Neural progenitor cell (in vitro differentiated cells): ENCODE results near the gene USF2.

ENCODE experiments used
- EZH2phosphoT487 ChIP-seq: fragments of 200-600 bp; sonication (generic); IDR thresholded peaks from 2 replicates; pipeline ENCODE4 v1.6.1; 2017; ENCODE audit warnings: antibody characterized with exemption
- TF ChIP-seq, protein P1 (sequence below): fragments of 200-600 bp; sonication (generic); IDR thresholded peaks from 2 replicates; pipeline ENCODE4 v1.5.1; 2017; ENCODE audit warnings: antibody characterized with exemption, mild to moderate bottlenecking

DNA sequence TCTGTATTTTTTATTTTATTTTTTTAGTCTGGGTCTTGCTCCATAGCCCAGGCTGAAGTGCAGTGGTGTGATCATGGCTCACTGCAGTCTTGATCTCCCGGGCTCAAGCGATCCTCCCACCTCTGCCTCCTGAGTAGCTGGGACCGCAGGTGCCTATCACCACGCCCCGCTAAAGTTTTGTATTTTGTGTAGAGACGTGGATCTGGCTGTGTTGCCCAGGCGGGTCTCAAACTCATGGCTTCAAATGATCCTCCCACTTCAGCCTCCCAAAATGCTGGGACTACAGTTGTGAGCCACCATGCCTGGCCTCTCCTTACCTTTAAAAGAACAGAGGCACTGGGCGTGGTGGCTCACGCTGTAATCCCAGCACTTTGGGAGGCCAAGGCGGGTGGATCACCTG, 19.0 kb downstream of the USF2 start:
- TF ChIP-seq EZH2phosphoT487, result no peak
- TF ChIP-seq, protein P1, sequence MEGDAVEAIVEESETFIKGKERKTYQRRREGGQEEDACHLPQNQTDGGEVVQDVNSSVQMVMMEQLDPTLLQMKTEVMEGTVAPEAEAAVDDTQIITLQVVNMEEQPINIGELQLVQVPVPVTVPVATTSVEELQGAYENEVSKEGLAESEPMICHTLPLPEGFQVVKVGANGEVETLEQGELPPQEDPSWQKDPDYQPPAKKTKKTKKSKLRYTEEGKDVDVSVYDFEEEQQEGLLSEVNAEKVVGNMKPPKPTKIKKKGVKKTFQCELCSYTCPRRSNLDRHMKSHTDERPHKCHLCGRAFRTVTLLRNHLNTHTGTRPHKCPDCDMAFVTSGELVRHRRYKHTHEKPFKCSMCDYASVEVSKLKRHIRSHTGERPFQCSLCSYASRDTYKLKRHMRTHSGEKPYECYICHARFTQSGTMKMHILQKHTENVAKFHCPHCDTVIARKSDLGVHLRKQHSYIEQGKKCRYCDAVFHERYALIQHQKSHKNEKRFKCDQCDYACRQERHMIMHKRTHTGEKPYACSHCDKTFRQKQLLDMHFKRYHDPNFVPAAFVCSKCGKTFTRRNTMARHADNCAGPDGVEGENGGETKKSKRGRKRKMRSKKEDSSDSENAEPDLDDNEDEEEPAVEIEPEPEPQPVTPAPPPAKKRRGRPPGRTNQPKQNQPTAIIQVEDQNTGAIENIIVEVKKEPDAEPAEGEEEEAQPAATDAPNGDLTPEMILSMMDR, result no peak
